Mesenteric fat pad (tissue), 1 donor: ENCODE data around the gene ASS1. TPM values are rescaled to one million over a fixed set of nuclear protein-coding genes. Genes with fewer than 3 reads are reported as not detected.

ENCODE experiments used
- DNase-seq: peaks from one replicate; pipeline ENCODE4 v3.0.0-alpha.2; 2020; ENCODE audit warnings: low spot score
- total RNA-seq: library from RNA; stranded (reverse); fragmentation: NEBNext Ultra II Directional; extraction: Animal tissue kit (Norgen Biotek cat#: 25700); gene quantifications from one replicate; pipeline ENCODE4 v1.2.1, GENCODE V29; 2021
- donor health status: DM: yes; HTN: yes; CAD: no.

ASS1 gene
- total RNA-seq, 1 donor from 2014 or later: 304 TPM

GRCh38 chr9:130471411-130472183 lies 26.8 kb downstream of the ASS1 start:
- DNase-seq: no peak

GRCh38 chr9:130472184-130472705 lies 27.5 kb downstream of the ASS1 start:
- DNase-seq: no peak

- no peak for DNase-seq
These were observed 28.2 kb downstream of the ASS1 start for GRCh38 chr9:130473009-130473408.

- DNase-seq: no peak
These were observed 28.8 kb downstream of the ASS1 start for GRCh38 chr9:130473566-130473965.

GRCh38 chr9:130474106-130474505 lies 29.3 kb downstream of the ASS1 start:
- DNase-seq: no peak

GRCh38 chr9:130476151-130476730 lies 31.5 kb downstream of the ASS1 start:
- no peak for DNase-seq

GRCh38 chr9:130477564-130477963 lies 32.8 kb downstream of the ASS1 start:
- no peak for DNase-seq

- no peak for DNase-seq
These were observed 33.4 kb downstream of the ASS1 start for GRCh38 chr9:130478152-130478551.

- DNase-seq: no peak
These were observed 34.2 kb downstream of the ASS1 start for GRCh38 chr9:130478736-130479575.

- no peak for DNase-seq
These were observed 34.8 kb downstream of the ASS1 start for GRCh38 chr9:130479587-130479986.

GRCh38 chr9:130480673-130481072 lies 35.9 kb downstream of the ASS1 start:
- DNase-seq: no peak

- DNase-seq: no peak
These were observed 37.7 kb downstream of the ASS1 start for GRCh38 chr9:130482463-130482862.

- no peak for DNase-seq
These were observed 38.7 kb downstream of the ASS1 start for GRCh38 chr9:130483371-130483971.

- no peak for DNase-seq
These were observed 39.8 kb downstream of the ASS1 start for GRCh38 chr9:130484362-130485072.

- DNase-seq: no peak
These were observed 41.3 kb downstream of the ASS1 start for GRCh38 chr9:130486103-130486502.

GRCh38 chr9:130487500-130487899 lies 42.7 kb downstream of the ASS1 start:
- no peak for DNase-seq

GRCh38 chr9:130488621-130489330 lies 44.0 kb downstream of the ASS1 start:
- no peak for DNase-seq

GRCh38 chr9:130490981-130491380 lies 46.2 kb downstream of the ASS1 start:
- DNase-seq: no peak

GRCh38 chr9:130491830-130492482 lies 47.2 kb downstream of the ASS1 start:
- DNase-seq: no peak

- no peak for DNase-seq
These were observed 48.3 kb downstream of the ASS1 start for GRCh38 chr9:130493021-130493420.
